NOMO-1 (cell line): Measurements from ENCODE around the gene STKLD1.

ENCODE experiments used
- DNase-seq, 2 experiments: peaks; one replicate each; lab custom pipeline; 2025; ENCODE audit not compliant: unreplicated experiment in 2 of 2; lab: John Stamatoyannopoulos, UW

The STKLD1 gene

GRCh38 chr9:133344979-133345378 is 31.2 kb upstream of the STKLD1 start:
- DNase-seq = no peak

- DNase-seq = no peak
These were observed 30.6 kb upstream of the STKLD1 start for GRCh38 chr9:133345596-133345995.

DNA sequence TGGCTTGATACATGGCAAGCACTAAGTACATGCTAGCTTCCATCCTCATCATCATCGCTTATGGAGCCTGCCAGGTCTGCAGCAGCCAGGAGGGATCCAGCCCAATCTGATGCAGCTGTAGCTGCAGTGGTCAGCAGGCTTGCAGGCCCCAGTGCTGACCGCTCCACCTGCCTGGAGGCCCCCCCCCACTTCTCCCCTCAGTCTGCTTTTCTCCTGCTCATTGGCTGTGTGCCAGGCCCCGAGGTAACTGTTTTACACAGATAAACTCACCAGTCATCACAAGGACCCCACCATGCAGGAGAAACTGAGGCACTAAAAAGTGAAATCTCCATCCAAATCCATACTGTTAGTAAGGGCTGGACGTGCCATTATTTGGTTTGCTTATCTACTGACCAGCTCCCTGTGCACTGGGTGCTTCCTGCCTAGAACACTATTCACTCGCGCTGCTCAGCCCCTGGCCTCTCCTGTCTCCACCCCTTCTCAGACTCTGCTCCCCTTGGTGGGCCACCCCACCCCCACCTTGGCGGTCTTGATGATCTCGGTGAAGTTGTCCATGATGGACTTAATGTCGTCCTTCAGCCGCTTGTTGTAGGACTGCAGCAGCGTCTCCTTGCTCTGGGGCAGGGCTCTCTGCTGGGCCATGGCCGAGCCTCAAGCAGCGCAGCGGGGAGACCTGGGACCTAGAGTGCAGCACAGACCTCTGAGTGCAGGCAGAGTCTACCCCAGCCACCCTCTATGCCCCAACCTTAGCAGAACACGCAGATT is 30.0 kb upstream of the STKLD1 start:
- no peak for DNase-seq

GRCh38 chr9:133347515-133347984 is 28.6 kb upstream of the STKLD1 start:
- DNase-seq = peak in 1 of 2 experiments; percentile 29

GRCh38 chr9:133347985-133348717 is 28.0 kb upstream of the STKLD1 start, which contains the start of the genes MED22 and RPL7A:
MED22 (minus strand) TSS chr9:133348131; CDS start chr9:133346662, 1,469 bp downstream.
RPL7A (plus strand) TSS chr9:133348218; CDS start chr9:133348244, 26 bp downstream.
- peak; percentile 92 to 94 for DNase-seq

DNA sequence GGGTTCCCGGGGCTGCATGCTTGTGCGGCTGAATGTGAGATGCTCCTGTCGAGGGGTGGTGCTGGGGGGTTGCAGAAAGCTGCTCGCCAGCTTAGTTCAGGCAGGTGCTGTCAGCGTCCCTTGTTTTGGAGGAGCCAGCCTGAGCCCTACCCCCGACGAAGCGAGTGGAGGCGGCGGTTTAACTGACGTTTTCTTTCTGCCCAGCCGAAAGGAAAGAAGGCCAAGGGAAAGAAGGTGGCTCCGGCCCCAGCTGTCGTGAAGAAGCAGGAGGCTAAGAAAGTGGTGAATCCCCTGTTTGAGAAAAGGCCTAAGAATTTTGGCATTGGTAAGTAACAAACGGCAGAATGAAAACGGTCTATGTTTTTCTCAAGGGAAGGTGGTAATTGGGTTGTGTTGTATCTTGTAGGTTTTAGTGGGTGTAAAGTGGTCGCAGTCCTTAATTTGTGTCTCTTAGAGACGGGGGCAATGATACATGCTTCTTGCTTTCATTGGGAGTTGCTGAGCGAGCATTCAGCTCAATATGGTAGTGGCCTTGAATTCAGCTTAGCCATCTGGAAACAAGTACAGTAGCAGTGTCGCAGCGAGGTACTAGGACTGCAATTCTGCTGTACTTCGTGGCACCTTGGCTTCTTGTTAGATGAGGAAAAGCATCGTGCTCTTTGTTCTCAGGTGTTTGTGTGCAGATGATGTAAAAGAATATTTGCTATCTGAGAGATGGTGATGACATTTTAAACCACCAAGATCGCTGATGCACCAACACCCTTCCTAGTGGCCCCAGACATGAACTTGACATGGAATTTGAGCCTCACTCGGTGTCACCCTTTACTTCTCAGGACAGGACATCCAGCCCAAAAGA is 27.2 kb upstream of the STKLD1 start:
- DNase-seq = no peak

DNA sequence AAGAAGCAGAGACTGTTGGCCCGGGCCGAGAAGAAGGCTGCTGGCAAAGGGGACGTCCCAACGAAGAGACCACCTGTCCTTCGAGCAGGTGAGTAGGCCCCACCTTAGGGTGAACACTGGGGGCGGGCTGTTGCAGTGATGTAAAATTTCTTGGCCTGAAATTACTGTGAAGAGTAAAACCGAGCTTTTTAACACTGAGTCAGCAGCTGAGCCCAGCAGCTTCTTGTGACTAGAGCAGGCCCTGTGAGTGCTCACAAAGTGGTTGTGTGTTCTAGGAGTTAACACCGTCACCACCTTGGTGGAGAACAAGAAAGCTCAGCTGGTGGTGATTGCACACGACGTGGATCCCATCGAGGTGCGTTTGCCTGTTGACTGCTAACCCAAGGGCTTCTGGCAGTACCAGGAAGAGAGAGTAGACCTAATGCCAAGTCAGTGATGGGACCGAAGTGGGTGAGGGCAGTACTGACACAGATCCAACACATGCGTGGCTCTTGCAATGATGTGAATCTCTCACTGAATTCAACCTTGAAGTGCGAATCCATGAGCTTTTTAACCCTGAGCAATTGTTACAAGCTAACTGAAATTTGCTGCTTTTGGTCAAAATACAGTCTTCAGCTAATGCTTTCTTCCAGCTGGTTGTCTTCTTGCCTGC is 26.1 kb upstream of the STKLD1 start:
- DNase-seq = no peak

GRCh38 chr9:133351526-133351907 is 24.6 kb upstream of the STKLD1 start:
- no peak for DNase-seq

DNA sequence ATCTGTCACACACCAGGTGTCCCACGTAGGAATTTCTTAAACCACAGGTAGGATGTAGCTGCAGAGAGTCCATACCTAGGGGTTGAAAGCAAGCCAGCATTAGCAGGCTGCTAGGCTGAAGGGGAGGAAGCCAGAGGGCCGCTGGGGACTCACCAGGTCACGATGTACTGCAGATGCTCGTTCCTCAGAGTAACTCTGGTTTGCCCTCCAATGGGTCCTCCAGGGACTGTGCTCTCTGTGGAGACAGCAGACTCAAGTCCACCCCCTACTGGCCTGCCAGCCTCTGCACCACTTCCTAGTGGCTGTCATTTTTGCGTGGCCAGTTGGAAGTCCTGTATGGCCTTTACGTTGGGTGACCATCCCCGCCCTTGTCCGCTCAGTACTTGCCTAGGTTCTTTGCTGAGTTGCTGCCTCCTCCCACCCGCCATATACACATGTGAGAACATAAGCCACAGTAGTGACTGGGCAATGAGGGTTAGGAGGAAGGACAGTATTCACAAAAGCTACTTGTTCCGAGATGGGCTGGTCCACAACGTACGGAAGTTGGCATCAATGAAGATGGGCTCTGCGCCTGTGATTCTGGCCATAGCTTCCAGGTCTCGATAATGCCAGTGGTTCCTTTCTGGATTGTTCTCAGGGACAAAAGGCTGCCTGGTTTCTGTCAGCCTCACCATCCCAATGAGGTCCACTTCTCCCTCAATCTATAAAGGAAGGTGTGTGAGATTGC is 24.1 kb upstream of the STKLD1 start:
- peak; percentile 51 to 56 for DNase-seq

- DNase-seq = no peak
These were observed 23.4 kb upstream of the STKLD1 start for GRCh38 chr9:133352635-133353340.

DNA sequence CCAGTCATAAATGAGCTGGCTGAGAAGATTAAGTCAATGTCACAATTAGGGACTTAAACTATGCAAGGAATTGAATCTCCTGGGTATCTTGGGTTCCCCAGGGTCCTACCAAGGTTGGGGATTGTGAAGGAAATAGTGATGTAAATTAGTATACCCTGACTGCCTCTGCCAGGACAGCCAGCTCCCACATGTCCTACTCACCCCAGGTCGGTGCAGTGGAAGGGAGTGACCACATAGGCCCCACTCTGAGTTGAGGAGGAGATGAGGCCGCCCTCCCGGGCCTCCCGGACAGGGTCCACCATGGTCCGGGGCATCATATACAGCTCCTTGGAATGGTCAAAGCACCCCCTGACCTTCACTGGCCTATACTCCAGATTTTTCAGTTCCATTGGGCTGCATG is 22.6 kb upstream of the STKLD1 start:
- no peak for DNase-seq

- peak; percentile 67 to 71 for DNase-seq
These were observed 21.4 kb upstream of the STKLD1 start for GRCh38 chr9:133354766-133355165.

GRCh38 chr9:133355881-133356357 is 20.2 kb upstream of the STKLD1 start:
- peak in 1 of 2 experiments; percentile 54 for DNase-seq

- peak; percentile 51 to 78 for DNase-seq
These were observed 19.6 kb upstream of the STKLD1 start, which contains the start of the genes SURF1 and SURF2 for GRCh38 chr9:133356391-133357091. SURF1 (minus strand) TSS chr9:133356487; CDS start chr9:133356453, 34 bp downstream. SURF2 (plus strand) TSS chr9:133356550; CDS start chr9:133356593, 43 bp downstream.

DNA sequence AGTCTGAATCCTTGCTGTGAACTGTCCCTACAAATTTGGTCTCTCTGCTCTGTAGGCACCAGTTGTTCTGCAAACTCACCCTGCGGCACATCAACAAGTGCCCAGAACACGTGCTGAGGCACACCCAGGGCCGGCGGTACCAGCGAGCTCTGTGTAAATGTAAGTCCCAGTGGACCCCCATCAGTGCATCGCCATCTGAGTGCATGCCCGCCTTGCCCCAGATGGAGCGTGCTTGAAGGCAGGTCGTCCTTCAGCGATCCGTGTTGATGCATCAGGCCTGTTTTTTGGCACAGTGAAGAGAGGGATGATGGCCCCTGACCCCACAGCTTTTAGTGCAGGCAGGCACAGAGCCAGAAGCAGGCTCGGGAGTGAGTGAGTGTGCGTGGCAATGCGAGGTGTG is 18.5 kb upstream of the STKLD1 start:
- DNase-seq = no peak

DNA sequence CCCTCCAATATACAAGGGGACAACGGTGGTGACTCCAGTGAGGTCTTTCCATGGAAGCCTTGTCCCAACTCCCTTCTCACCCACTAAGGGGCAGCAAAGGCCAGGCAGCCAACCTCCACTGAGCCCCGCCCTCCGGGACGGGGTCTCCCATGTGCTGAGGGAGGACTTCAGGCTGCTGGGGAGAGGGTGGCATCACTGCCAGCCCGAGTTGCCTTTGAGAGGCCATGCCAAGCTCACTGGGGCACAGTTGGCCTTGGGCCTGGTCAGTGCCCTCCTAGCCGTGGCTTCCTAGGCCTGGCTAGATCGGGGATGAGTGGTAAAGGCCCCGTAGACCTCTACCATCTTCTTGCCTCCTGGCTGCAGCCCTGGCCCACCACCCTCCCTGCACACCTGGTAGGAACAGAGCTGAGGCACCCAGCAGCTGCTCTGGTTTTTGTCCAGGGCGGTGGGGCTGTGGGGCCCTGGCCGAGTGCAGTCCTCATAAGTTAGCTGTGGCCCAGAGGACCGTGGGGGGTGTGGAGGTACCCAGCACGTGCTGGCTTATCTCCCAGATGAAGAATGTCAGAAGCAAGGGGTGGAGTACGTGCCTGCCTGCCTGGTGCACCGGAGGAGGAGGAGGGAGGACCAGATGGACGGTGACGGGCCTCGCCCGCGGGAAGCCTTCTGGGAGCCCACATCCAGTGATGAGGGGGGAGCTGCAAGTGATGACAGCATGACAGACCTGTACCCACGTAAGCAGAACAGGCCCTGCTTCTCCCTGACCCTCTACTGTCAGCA is 16.6 kb upstream of the STKLD1 start:
- no peak for DNase-seq
